ENCODE results near the gene MARK3.

The MARK3 gene

DNA sequence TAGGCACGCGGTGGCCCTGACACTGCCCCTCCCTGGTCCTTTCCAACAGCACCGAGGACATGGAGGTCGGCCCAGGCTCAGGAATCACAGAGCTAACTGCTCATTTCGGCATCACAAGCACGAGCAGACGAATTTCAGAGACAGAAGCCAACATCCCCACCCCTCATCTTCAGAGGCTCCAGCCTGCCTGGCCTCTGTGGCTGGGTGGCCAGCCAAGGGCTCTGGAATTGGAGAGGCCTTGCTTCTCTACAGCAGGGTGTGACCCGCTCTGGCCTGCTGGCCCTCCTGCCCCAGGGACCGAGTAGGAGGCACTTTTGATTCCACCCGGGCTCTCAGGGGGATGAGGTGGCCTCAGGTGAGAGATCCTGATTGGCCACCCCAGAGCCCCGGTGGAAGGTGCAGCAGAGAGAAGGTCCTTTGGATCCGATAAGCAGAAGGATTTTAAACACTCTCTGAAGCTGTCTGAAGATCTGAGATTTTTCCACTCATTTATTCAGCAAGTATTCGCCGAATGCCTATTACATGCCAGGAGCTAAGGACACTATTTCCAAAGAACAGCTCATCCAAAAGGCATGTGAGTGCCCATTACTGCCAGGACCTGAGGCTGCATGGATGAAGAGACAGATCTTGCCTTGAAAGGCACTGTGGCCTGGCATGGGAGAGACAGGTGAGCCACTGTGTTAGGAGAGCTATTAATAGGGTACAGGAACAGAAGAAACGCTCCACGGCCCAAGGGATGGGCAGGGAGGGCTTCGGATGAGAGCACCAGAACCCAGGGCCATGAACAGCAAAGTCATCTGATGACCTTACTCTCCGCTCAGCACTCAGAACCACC lies 167.0 kb downstream of the MARK3 start:
- DNase-seq = no peak

DNA sequence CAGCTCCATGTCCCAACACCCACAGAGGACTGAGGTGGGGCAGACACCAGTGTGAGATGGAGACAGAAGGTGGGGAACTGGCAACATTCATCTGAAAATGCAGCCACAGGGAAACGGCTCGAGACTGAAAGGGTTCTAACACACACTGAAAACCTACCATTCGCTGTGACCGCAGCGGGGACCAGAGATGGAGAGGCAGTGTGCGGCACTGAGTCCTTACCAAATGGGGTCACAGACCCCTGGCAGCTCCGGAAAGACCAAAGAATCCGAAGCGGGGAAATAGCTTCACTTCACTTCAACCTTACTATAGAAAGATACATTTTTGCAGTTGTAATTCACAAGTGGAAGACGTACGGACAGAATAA lies 167.6 kb downstream of the MARK3 start:
- DNase-seq = no peak
